GM21381 (cell line): ENCODE results near the gene SH3RF1.

ENCODE experiments used
- ATAC-seq: cut with Tn5 transposase; IDR thresholded peaks from one replicate; pipeline ENCODE4 v1.9.1; 2021; ENCODE audit warnings: mild to moderate bottlenecking, moderate library complexity; ENCODE audit not compliant: unreplicated experiment

The SH3RF1 gene

DNA sequence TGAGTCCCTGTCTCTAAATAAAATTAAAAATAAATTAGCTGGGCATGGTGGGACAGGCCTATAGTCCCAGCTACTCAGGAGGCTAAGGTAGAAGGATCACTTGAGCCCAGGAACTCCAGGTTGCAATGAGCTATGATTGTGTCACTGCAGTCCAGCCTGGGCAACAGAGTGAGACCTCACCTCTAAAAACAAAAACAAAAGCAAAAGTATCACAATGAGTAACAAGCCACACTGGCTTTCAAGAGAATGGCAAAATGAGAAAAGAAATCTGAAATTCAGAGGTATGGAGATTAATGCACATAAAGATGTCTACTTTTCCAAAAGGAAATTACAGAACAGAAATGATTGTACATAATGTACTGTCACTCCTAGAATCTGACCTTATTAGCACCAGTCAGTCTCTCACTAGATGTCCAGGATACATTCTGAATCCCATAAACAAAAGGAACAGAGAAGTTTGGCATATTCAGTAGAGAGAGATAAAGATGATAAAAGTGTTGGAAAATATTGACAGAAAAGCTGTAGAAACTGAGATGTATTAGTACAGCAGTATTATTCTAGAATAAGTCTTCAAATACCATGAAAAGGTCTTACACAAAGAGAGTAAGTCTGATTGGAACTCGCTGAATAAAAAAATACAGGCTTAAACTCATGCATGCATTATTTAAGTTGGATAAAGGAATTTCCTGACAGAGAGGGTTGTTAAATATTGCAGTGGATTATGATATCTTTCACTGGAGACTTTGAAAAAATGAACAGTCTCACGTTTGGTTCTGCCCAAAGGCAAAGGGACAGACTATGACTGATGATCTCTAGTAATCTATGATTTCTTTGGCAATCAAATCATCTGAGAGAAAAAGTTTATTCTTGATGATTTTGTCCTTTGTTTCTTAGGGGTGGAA is 102.5 kb downstream of the SH3RF1 start:
- ATAC-seq = peak; percentile 95

DNA sequence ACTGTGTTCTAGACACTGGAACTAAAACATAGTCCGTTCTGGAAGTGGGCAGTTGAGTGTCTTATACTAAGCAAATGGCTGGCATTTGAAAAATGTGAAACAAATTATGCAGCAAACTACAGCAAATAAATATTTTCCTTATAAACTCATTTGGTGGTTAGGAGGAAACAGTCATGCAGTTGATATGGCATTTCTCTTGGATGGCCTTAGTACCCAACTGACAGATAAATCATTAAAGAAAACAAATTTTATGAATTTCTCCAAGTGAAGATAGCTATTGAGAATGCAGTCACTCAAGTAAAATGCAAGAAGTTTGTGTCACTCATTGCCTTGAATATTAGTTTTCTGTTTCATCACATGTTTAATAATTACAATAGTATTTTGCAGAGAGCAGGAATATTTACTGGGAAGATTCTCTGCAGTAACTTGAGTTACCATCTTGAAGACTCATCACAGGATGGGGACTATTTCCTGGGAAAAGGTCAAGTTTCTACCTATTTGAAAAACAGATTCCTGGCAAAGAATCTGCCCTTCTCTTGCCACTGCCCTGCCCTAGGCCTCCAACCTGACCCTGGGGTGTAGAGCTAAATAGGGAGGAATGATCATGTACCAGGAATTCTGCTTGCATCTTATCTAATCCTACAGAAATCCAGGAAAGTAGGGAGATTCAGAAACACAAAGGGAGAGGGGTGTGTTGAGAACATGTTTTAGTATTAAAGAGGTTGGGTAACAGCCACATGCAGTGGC is 105.9 kb downstream of the SH3RF1 start:
- no peak for ATAC-seq

DNA sequence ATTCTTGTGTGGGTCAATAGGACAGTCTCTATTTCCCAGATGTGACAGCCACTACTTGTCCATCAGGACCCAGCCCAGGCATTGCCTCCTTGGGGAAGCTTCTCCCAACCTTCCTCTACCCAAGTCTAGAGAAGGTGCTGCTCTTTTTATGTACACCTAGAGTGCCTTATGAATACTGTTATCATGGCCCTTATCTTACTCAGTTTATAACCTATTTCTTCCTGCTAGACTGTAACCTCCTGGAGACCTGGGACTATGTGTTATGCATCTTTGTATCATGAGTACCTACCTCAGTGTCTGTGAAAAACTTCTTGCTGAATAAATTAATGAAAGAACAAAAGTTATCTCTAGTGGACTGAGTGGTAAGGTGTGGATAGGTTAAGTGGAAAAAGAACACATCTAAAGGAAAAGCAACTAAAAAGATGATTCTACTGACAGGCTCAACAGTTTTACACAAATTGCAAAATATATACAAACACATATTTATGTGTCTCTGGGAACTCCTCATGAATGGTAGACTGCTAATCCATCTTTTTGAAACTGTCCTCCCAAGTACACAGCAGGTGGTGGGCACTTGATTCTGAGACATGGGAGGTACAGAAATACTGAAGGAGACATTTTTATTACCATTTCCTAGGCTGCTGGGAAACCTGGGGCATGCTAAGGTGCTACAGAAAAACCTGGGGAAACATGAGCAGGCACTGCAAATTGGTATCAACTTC is 106.6 kb downstream of the SH3RF1 start:
- no peak for ATAC-seq

GRCh38 chr4:169163495-169163894 is 107.3 kb downstream of the SH3RF1 start:
- no peak for ATAC-seq

DNA sequence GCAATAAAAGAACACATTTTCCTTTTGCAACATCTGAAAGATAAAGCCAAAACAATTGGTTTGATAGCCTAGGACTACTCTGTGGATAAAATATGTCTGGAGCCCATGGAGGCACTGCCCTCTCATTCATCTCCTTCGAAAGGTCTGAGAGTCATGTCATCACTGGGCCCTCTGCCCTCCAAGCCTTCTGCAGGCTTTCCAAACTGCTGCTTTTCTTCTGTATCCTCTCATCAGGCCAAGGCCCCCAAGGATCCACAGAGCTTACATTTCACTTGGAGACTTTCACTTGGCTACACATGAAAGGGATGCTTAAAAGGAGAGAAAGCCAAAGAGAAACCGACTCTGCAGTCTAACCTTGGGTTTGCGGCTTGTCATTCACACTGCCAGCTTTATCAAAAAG is 109.9 kb downstream of the SH3RF1 start:
- no peak for ATAC-seq

DNA sequence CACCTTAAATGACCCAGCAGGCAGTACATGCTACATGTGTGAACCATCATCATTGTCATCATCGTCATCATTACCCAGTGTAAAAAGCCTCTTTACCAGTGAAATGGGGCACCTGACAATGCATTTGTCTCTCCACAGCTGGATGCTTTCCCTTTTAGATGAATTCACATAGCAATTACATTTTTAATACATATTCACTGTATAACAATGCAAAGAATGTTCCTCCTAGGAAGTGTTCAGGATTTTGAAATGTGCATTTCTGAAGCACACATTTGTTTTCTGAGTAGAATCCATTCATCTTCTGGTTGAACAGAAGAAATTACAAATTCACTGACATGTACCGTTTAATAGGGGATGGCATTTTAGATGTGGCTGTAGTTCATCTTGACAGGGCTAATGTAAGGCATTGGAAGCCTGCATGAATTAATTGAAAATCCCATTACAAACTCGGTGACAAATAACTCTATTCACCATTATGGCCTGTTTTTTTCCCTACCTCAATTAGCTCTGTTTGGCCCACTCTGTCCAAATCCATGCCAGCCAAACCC is 111.1 kb downstream of the SH3RF1 start:
- ATAC-seq = no peak

DNA sequence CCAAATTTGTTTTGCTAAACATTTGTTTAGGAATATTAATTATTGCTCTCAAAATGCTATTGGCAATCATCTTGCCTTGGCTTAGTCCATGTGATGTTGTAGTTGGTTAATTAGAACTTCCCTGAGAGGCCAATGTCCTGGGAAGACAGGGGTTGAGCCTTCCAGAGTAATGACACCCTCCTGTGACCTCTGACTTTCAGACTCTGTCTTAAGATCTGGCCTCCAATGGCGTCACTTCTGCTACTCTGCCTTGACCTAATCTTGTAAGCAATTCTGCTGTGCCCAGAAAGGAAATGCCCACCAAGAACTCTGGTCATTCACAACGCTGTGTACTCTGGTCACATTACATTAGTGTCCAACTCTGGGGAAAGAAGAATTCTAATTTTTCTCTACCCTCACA is 111.9 kb downstream of the SH3RF1 start:
- ATAC-seq = no peak

- no peak for ATAC-seq
Observed at GRCh38 chr4:169158046-169158445, 112.7 kb downstream of the SH3RF1 start.

DNA sequence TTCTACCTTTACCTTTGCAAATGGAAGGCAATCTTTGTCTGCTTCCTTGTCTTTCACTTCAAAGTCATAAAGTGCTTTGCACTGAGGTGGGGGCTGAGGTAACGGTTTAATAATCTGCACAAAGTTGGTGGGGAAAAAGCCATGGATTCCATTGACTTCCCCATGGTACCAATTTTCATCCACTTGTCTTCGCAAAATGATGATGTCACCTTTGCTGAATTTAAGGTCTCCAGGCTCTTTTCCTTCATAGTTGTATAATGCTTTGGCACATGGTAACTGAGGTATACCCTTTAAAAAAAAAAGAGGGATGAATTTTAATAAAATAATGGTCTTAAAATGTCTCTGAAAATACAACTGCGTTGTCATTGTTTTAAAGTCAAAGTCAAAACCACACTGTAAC is 114.4 kb downstream of the SH3RF1 start:
- no peak for ATAC-seq

GRCh38 chr4:169154121-169154520 is 116.6 kb downstream of the SH3RF1 start:
- ATAC-seq = no peak

GRCh38 chr4:169153481-169154087 is 117.2 kb downstream of the SH3RF1 start:
- no peak for ATAC-seq

- ATAC-seq = no peak
Observed at GRCh38 chr4:169152899-169153298, 117.9 kb downstream of the SH3RF1 start.

- ATAC-seq = no peak
Observed at GRCh38 chr4:169152098-169152497, 118.7 kb downstream of the SH3RF1 start.

GRCh38 chr4:169151671-169152070 is 119.1 kb downstream of the SH3RF1 start:
- ATAC-seq = no peak

GRCh38 chr4:169150806-169151205 is 120.0 kb downstream of the SH3RF1 start:
- no peak for ATAC-seq

- ATAC-seq = no peak
Observed at GRCh38 chr4:169148885-169149284, 121.9 kb downstream of the SH3RF1 start.

- ATAC-seq = no peak
Observed at GRCh38 chr4:169147191-169147590, 123.6 kb downstream of the SH3RF1 start.

DNA sequence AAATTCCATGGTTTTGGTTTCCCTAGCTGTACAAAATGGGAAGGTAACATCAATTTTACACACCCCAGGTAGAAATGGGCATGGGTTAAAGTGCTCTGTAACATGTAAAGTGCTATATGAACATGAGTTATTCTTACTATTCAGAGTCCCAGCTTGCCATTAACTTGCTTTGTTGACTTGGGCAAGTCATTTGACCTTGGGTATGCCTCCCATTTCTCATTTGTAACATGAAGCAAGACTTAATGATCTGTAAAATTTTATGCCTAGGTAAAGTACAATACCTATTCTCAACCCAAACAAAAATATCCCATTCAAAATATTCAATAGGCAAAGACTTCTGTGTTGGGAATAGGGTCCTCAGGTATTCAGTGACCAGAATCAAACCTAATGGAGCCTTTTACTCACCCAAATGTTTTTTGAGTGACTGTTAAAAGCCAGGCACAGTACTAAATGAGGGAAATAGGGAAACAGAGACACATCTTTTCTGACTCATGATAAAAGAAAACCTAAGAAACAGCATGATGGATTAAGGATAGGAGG is 126.6 kb downstream of the SH3RF1 start:
- no peak for ATAC-seq

- ATAC-seq = no peak
Observed at GRCh38 chr4:169143335-169143734, 127.4 kb downstream of the SH3RF1 start.

- no peak for ATAC-seq
Observed at GRCh38 chr4:169142906-169143305, 127.8 kb downstream of the SH3RF1 start.
